GM23248 (cell line): ENCODE measurements around the gene RBM48. TPM values are rescaled to one million over a fixed set of nuclear protein-coding genes. Genes with fewer than 3 reads are reported as not detected.

ENCODE experiments used
- DNase-seq: peaks from one replicate; pipeline ENCODE4 v3.0.0-alpha.2; 2015
- H2AFZ ChIP-seq: fragments of 200-600 bp; sonication (generic); 2 replicates; pipeline ENCODE4 v1.6.1; 2016; ENCODE audit warnings: antibody characterized with exemption
- H3F3A ChIP-seq: fragments of 200-600 bp; sonication (generic); 2 replicates; pipeline ENCODE4 v1.6.1; 2016; ENCODE audit warnings: mild to moderate bottlenecking, antibody characterized with exemption, mixed run types; ENCODE audit not compliant: insufficient read depth
- H3K27ac ChIP-seq: fragments of 200-600 bp; sonication (generic); 2 replicates; pipeline ENCODE4 v1.5.1; 2016; ENCODE audit warnings: mild to moderate bottlenecking
- H3K27me3 ChIP-seq: fragments of 200-600 bp; sonication (generic); replicated peaks from 2 replicates; pipeline ENCODE4 v1.6.1; 2016; ENCODE audit warnings: mild to moderate bottlenecking; ENCODE audit not compliant: insufficient read depth
- H3K36me3 ChIP-seq: fragments of 200-600 bp; sonication (generic); 2 replicates; pipeline ENCODE4 v1.6.1; 2016; ENCODE audit warnings: low read depth, mild to moderate bottlenecking
- H3K4me1 ChIP-seq: fragments of 200-600 bp; sonication (generic); 2 replicates; pipeline ENCODE4 v1.6.1; 2016; ENCODE audit warnings: mild to moderate bottlenecking; ENCODE audit not compliant: insufficient read depth
- H3K4me2 ChIP-seq: fragments of 200-600 bp; sonication (generic); one replicate; pipeline ENCODE4 v1.6.1; 2016; ENCODE audit warnings: mild to moderate bottlenecking; ENCODE audit not compliant: unreplicated experiment
- H3K4me3 ChIP-seq: fragments of 200-600 bp; sonication (generic); 2 replicates; pipeline ENCODE4 v1.5.1; 2016; ENCODE audit warnings: mild to moderate bottlenecking
- H3K79me2 ChIP-seq: fragments of 200-600 bp; sonication (generic); 2 replicates; pipeline ENCODE4 v1.6.1; 2016; ENCODE audit warnings: mild to moderate bottlenecking; ENCODE audit not compliant: insufficient read depth
- H3K9ac ChIP-seq: fragments of 200-600 bp; sonication (generic); 2 replicates; pipeline ENCODE4 v1.6.1; 2016; ENCODE audit warnings: mild to moderate bottlenecking
- H3K9me2 ChIP-seq: fragments of 200-600 bp; sonication (generic); 2 replicates; pipeline ENCODE4 v1.6.1; 2016; ENCODE audit warnings: mixed run types, mild to moderate bottlenecking, moderate library complexity; ENCODE audit not compliant: insufficient read depth
- H3K9me3 ChIP-seq: fragments of 200-600 bp; sonication (generic); one replicate; pipeline ENCODE4 v1.6.1; 2017; ENCODE audit warnings: low read depth
- H4K20me1 ChIP-seq: fragments of 200-600 bp; sonication (generic); 2 replicates; pipeline ENCODE4 v1.6.0; 2016; ENCODE audit not compliant: insufficient read depth
- EZH2 ChIP-seq: fragments of 200-600 bp; sonication (generic); IDR thresholded peaks from 2 replicates; pipeline ENCODE4 v1.6.1; 2018; ENCODE audit warnings: antibody characterized with exemption, mild to moderate bottlenecking; ENCODE audit not compliant: insufficient read depth, poor library complexity, severe bottlenecking
- EZH2phosphoT487 ChIP-seq: fragments of 200-600 bp; sonication (generic); IDR thresholded peaks from 2 replicates; pipeline ENCODE4 v1.6.1; 2018; ENCODE audit warnings: antibody characterized with exemption, moderate library complexity, mild to moderate bottlenecking, low read depth; ENCODE audit not compliant: insufficient read depth
- WGBS, 2 experiments: methylation state at CpG; one replicate each; pipeline ENCODE4 v1.1.6; 2015 to 2017; ENCODE audit warnings: low lambda C conversion rate in 2 of 2, low coverage in 1 of 2; ENCODE audit errors: missing lambda C conversion rate in 2 of 2; 5-methylcytosine and 5-hydroxymethylcytosine counted together
- in situ Hi-C: fragments of 300-500 bp; cut with MboI; formaldehyde crosslinking; loops from 2 replicates; pipeline ENCODE4 v1.15.0; 2020
- polyA plus RNA-seq: library from polyadenylated mRNA; unstranded; fragments of >200 nt; fragmentation: Nextera tagmentation; extraction: Ambion mirVana; gene quantifications from 2 replicates; pipeline ENCODE4 v1.2.1, GENCODE V29; 2016
- total RNA-seq: library from RNA; depleted of rRNA; stranded (reverse); fragments of >200 nt; shearing (Covaris generic); gene quantifications from 2 replicates; pipeline ENCODE4 v1.2.3, GENCODE V29; 2014; rRNA removed

Gene RBM48
- total and polyA plus RNA-seq, 2 experiments from 2014 or later, result 12.8 to 12.9 TPM

GRCh38 chr7:92576296-92576695, 47.7 kb downstream of the RBM48 start:
- Histone ChIP-seq H3K9me2 (no peaks in the 10 kb centered on the region), H3K9ac (no peak overlapping the region), H3K36me3 (peaks cover 66% of the 10 kb centered on the region), H3F3A (no peaks in the 10 kb centered on the region; the same call in 1 of the 2 replicates), H3K4me2 (no peak overlapping the region), H2AFZ (no peak overlapping the region), H3K27me3 (no peaks in the 10 kb centered on the region), H3K9me3 (no peaks in the 10 kb centered on the region), H3K4me3 (no peak overlapping the region), H3K79me2 (peaks cover 65% of the 10 kb centered on the region), H3K27ac (no peak overlapping the region), H3K4me1 (no peaks in the 10 kb centered on the region), H4K20me1 (0 out of 2 replicates have a peak, but pooled peaks cover 6% of the 10 kb centered on the region)
- 97 to 100% methylated on average over 3 of the region's 3 CpGs for WGBS, 2 experiments
- in situ Hi-C loops, result no loop called here
- no peak for TF ChIP-seq EZH2phosphoT487
- TF ChIP-seq EZH2, result no peak
- DNase-seq, result no peak

- 0 out of 2 replicates have a peak, but pooled peaks cover 9% of the 10 kb centered on the region for H4K20me1 ChIP-seq
- WGBS, 2 experiments, result 96 to 98% methylated on average over 1 of the region's 1 CpG
- in situ Hi-C loops, result no loop called here
Observed at GRCh38 chr7:92582948-92583347, 54.4 kb downstream of the RBM48 start.

GRCh38 chr7:92584953-92585352, 56.4 kb downstream of the RBM48 start:
- 0 out of 2 replicates have a peak overlapping the region, but pooled peaks have one; percentile 67 for H3K27ac ChIP-seq
- no peak overlapping the region for H3K9ac ChIP-seq
- 0 out of 2 replicates have a peak, but pooled peaks cover 3% of the 10 kb centered on the region for H4K20me1 ChIP-seq
- H3K79me2 ChIP-seq, result peaks cover 99% of the 10 kb centered on the region
- peaks cover 26% of the 10 kb centered on the region for H3F3A ChIP-seq
- H3K9me3 ChIP-seq, result no peaks in the 10 kb centered on the region
- no peak for DNase-seq
- in situ Hi-C loops, result no loop called here
- H3K4me1 ChIP-seq, result peaks cover 35% of the 10 kb centered on the region
- no peaks in the 10 kb centered on the region for H3K9me2 ChIP-seq
- no peaks in the 10 kb centered on the region; the same call in 1 of the 2 replicates for H3K36me3 ChIP-seq
- H3K4me2 ChIP-seq, result no peak overlapping the region
- no peak overlapping the region for H2AFZ ChIP-seq
- H3K27me3 ChIP-seq, result no peaks in the 10 kb centered on the region
- TF ChIP-seq EZH2phosphoT487 (no peak), EZH2 (no peak)
- no peak overlapping the region for H3K4me3 ChIP-seq

More at GRCh38 chr7:92582948-92583347, 54.4 kb downstream of the RBM48 start:
- no peak for DNase-seq
- TF ChIP-seq EZH2phosphoT487 (no peak), EZH2 (no peak)
- peaks cover 20% of the 10 kb centered on the region for H3K36me3 ChIP-seq
- no peak overlapping the region for H3K9ac ChIP-seq
- peaks cover 100% of the 10 kb centered on the region for H3K79me2 ChIP-seq
- H3K27me3 ChIP-seq, result no peaks in the 10 kb centered on the region
- H3K27ac ChIP-seq, result no peak overlapping the region
- peaks cover 25% of the 10 kb centered on the region for H3K4me1 ChIP-seq
- no peaks in the 10 kb centered on the region for H3K9me3 ChIP-seq
- no peak overlapping the region for H2AFZ ChIP-seq
- H3K9me2 ChIP-seq, result no peaks in the 10 kb centered on the region
- no peak overlapping the region for H3K4me2 ChIP-seq
- peaks cover 26% of the 10 kb centered on the region for H3F3A ChIP-seq
- H3K4me3 ChIP-seq, result no peak overlapping the region

GRCh38 chr7:92586403-92586802, 57.8 kb downstream of the RBM48 start:
- peak overlapping the region; percentile 41 for H3K4me3 ChIP-seq
- H3K27ac ChIP-seq, result peak overlapping the region; percentile 67
- in situ Hi-C loops, result no loop called here
- no peak for TF ChIP-seq EZH2phosphoT487
- no peak for TF ChIP-seq EZH2
- H3K36me3 ChIP-seq, result no peaks in the 10 kb centered on the region
- DNase-seq, result peak; percentile 70
- peaks cover 39% of the 10 kb centered on the region for H3K4me1 ChIP-seq
- peaks cover 26% of the 10 kb centered on the region for H3F3A ChIP-seq
- H2AFZ ChIP-seq, result no peak overlapping the region
- peak overlapping the region; percentile 41 for H3K9ac ChIP-seq
- no peaks in the 10 kb centered on the region for H3K9me3 ChIP-seq
- peaks cover 85% of the 10 kb centered on the region for H3K79me2 ChIP-seq
- 0 out of 2 replicates have a peak, but pooled peaks cover 3% of the 10 kb centered on the region for H4K20me1 ChIP-seq
- H3K27me3 ChIP-seq, result no peaks in the 10 kb centered on the region
- no peaks in the 10 kb centered on the region for H3K9me2 ChIP-seq
- H3K4me2 ChIP-seq, result peak overlapping the region; percentile 74

GRCh38 chr7:92586841-92587240, 58.2 kb downstream of the RBM48 start:
- H3K4me3 ChIP-seq, result peak overlapping the region; percentile 41

More at GRCh38 chr7:92586841-92587240, 58.2 kb downstream of the RBM48 start:
- Histone ChIP-seq H3K36me3 (no peaks in the 10 kb centered on the region), H3K9ac (peak overlapping the region; percentile 41; the same call in 1 of the 2 replicates), H3F3A (peaks cover 26% of the 10 kb centered on the region), H3K4me2 (peak overlapping the region; percentile 74), H3K4me1 (peaks cover 39% of the 10 kb centered on the region), H3K79me2 (peaks cover 80% of the 10 kb centered on the region), H4K20me1 (0 out of 2 replicates have a peak, but pooled peaks cover 1% of the 10 kb centered on the region), H3K27ac (peak overlapping the region; percentile 67), H3K27me3 (no peaks in the 10 kb centered on the region), H3K9me3 (no peaks in the 10 kb centered on the region), H2AFZ (no peak overlapping the region), H3K9me2 (no peaks in the 10 kb centered on the region)
- TF ChIP-seq EZH2 (no peak), EZH2phosphoT487 (no peak)
- DNase-seq, result no peak
- in situ Hi-C loops, result no loop called here
- WGBS, 2 experiments, result 48 to 58% methylated on average over 4 of the region's 4 CpGs

Other genes starting within 250 kb of the RBM48 start
- gene GATAD1, start 81.3 kb upstream of the RBM48 start, total RNA-seq, result 20.1 and 21.4 TPM in 2 replicates
- 10.0 and 10.8 TPM in 2 replicates for gene GATAD1, start 81.3 kb upstream of the RBM48 start, polyA plus RNA-seq
- gene ERVW-1, start 50.8 kb upstream of the RBM48 start, total RNA-seq, result not detected in 2 replicates
- gene ERVW-1, start 50.8 kb upstream of the RBM48 start, polyA plus RNA-seq, result not detected in 2 replicates
- 9.6 and 12.8 TPM in 2 replicates for gene PEX1, start 275 bp upstream of the RBM48 start, total RNA-seq
- 6.4 and 6.5 TPM in 2 replicates for gene PEX1, start 275 bp upstream of the RBM48 start, polyA plus RNA-seq
- gene FAM133B, start 61.6 kb downstream of the RBM48 start, total RNA-seq, result 17.1 and 18.2 TPM in 2 replicates
- gene FAM133B, start 61.6 kb downstream of the RBM48 start, polyA plus RNA-seq, result 22.6 and 23.0 TPM in 2 replicates